OCI-M2 (cell line): ENCODE results near the gene WFIKKN2.
"Not testable (repeated sequence)": the region's sequence is repeated elsewhere in the genome, so short reads cannot be mapped to it uniquely, and the experiment has no call there.

Experiments
- DNase-seq: peaks from one replicate; lab custom pipeline; 2025; ENCODE audit not compliant: unreplicated experiment; lab: John Stamatoyannopoulos, UW

Gene WFIKKN2

GRCh38 chr17:50853781-50854180 is 18.4 kb downstream of the WFIKKN2 start:
- no peak for DNase-seq

GRCh38 chr17:50855708-50856330 is 20.4 kb downstream of the WFIKKN2 start:
- no peak for DNase-seq

- no peak for DNase-seq
Observed at GRCh38 chr17:50856431-50856830, 21.0 kb downstream of the WFIKKN2 start.

GRCh38 chr17:50858486-50859225 is 23.3 kb downstream of the WFIKKN2 start:
- no peak for DNase-seq

GRCh38 chr17:50859727-50860126 is 24.3 kb downstream of the WFIKKN2 start:
- DNase-seq = not testable (repeated sequence)

GRCh38 chr17:50861334-50861676 is 25.9 kb downstream of the WFIKKN2 start:
- DNase-seq = no peak

- no peak for DNase-seq
Observed at GRCh38 chr17:50861822-50862528, 26.6 kb downstream of the WFIKKN2 start.

- no peak for DNase-seq
Observed at GRCh38 chr17:50863221-50863843, 27.9 kb downstream of the WFIKKN2 start.

- no peak for DNase-seq
Observed at GRCh38 chr17:50863931-50864330, 28.5 kb downstream of the WFIKKN2 start.

GRCh38 chr17:50864747-50865059 is 29.3 kb downstream of the WFIKKN2 start:
- no peak for DNase-seq

- no peak for DNase-seq
Observed at GRCh38 chr17:50865060-50865867, 29.9 kb downstream of the WFIKKN2 start.

GRCh38 chr17:50865868-50866260 is 30.5 kb downstream of the WFIKKN2 start:
- DNase-seq = no peak

GRCh38 chr17:50866261-50866949 is 31.0 kb downstream of the WFIKKN2 start, which contains the start of gene TOB1:
TSS of gene TOB1 (minus strand) at chr17:50866354. CDS start at chr17:50864017, 2,337 bp downstream.
- DNase-seq = peak; percentile 19

- DNase-seq = no peak
Observed at GRCh38 chr17:50866950-50867362, 31.6 kb downstream of the WFIKKN2 start.

GRCh38 chr17:50867363-50868139 is 32.2 kb downstream of the WFIKKN2 start:
- DNase-seq = peak; percentile 58

GRCh38 chr17:50868140-50868438 is 32.7 kb downstream of the WFIKKN2 start:
- DNase-seq = no peak

- DNase-seq = no peak
Observed at GRCh38 chr17:50868602-50869001, 33.2 kb downstream of the WFIKKN2 start.

GRCh38 chr17:50871364-50871763 is 36.0 kb downstream of the WFIKKN2 start:
- no peak for DNase-seq

- no peak for DNase-seq
Observed at GRCh38 chr17:50871898-50872297, 36.5 kb downstream of the WFIKKN2 start.
